ENCODE data around the gene PMIS2. TPM values are rescaled to one million over a fixed set of nuclear protein-coding genes. Genes with fewer than 3 reads are reported as not detected.
"Not testable (repeated sequence)": the region's sequence is repeated elsewhere in the genome, so short reads cannot be mapped to it uniquely, and the experiment has no call there.

Gene PMIS2
- total RNA-seq, 1 experiment from 2014 or later, result not detected

- DNase-seq (ENCODE audit: extremely low read depth, low read depth), result no peak
Measured at GRCh38 chr19:35587321-35587720, 1.3 kb downstream of the PMIS2 start.

GRCh38 chr19:35590875-35591274, 4.9 kb downstream of the PMIS2 start:
- no peak for DNase-seq (ENCODE audit: extremely low read depth, low read depth)

- DNase-seq (ENCODE audit: extremely low read depth, low read depth), result peak; percentile 12
Measured at GRCh38 chr19:35592226-35592625, 6.3 kb downstream of the PMIS2 start.

- not testable (repeated sequence) for DNase-seq (ENCODE audit: extremely low read depth, low read depth)
Measured at GRCh38 chr19:35595026-35595425, 9.1 kb downstream of the PMIS2 start.

GRCh38 chr19:35595928-35596327, 10.0 kb downstream of the PMIS2 start:
- no peak for DNase-seq (ENCODE audit: extremely low read depth, low read depth)

GRCh38 chr19:35596366-35596999, 10.5 kb downstream of the PMIS2 start:
- DNase-seq (ENCODE audit: extremely low read depth, low read depth), result no peak

GRCh38 chr19:35601971-35602370, 16.0 kb downstream of the PMIS2 start:
- no peak for DNase-seq (ENCODE audit: extremely low read depth, low read depth)

GRCh38 chr19:35604436-35604835, 18.5 kb downstream of the PMIS2 start:
- not testable (repeated sequence) for DNase-seq (ENCODE audit: extremely low read depth, low read depth)

GRCh38 chr19:35607170-35607569, 21.2 kb downstream of the PMIS2 start:
- DNase-seq (ENCODE audit: extremely low read depth, low read depth), result not testable (repeated sequence)

GRCh38 chr19:35607661-35608060, 21.7 kb downstream of the PMIS2 start:
- DNase-seq (ENCODE audit: extremely low read depth, low read depth), result no peak

- no peak for DNase-seq (ENCODE audit: extremely low read depth, low read depth)
Measured at GRCh38 chr19:35608251-35608650, 22.3 kb downstream of the PMIS2 start.

- no peak for DNase-seq (ENCODE audit: extremely low read depth, low read depth)
Measured at GRCh38 chr19:35609851-35610353, 23.9 kb downstream of the PMIS2 start.

- no peak for DNase-seq (ENCODE audit: extremely low read depth, low read depth)
Measured at GRCh38 chr19:35612224-35612558, 26.2 kb downstream of the PMIS2 start.

GRCh38 chr19:35612559-35613321, 26.8 kb downstream of the PMIS2 start, which contains the start of gene HAUS5:
HAUS5 (plus strand) TSS chr19:35612735; CDS start chr19:35612795, 60 bp downstream.
- peak; percentile 89 for DNase-seq (ENCODE audit: extremely low read depth, low read depth)

GRCh38 chr19:35613574-35613973, 27.6 kb downstream of the PMIS2 start:
- DNase-seq (ENCODE audit: extremely low read depth, low read depth), result no peak

- no peak for DNase-seq (ENCODE audit: extremely low read depth, low read depth)
Measured at GRCh38 chr19:35615036-35615435, 29.1 kb downstream of the PMIS2 start.

GRCh38 chr19:35618857-35619256, 32.9 kb downstream of the PMIS2 start:
- DNase-seq (ENCODE audit: extremely low read depth, low read depth), result no peak

- no peak for DNase-seq (ENCODE audit: extremely low read depth, low read depth)
Measured at GRCh38 chr19:35619290-35619923, 33.4 kb downstream of the PMIS2 start.

- DNase-seq (ENCODE audit: extremely low read depth, low read depth), result no peak
Measured at GRCh38 chr19:35620001-35620400, 34.0 kb downstream of the PMIS2 start.

- DNase-seq (ENCODE audit: extremely low read depth, low read depth), result no peak
Measured at GRCh38 chr19:35621708-35622107, 35.7 kb downstream of the PMIS2 start.

- DNase-seq (ENCODE audit: extremely low read depth, low read depth), result no peak
Measured at GRCh38 chr19:35622750-35623149, 36.8 kb downstream of the PMIS2 start.
